ENCODE data around the gene GSG1.

DNA sequence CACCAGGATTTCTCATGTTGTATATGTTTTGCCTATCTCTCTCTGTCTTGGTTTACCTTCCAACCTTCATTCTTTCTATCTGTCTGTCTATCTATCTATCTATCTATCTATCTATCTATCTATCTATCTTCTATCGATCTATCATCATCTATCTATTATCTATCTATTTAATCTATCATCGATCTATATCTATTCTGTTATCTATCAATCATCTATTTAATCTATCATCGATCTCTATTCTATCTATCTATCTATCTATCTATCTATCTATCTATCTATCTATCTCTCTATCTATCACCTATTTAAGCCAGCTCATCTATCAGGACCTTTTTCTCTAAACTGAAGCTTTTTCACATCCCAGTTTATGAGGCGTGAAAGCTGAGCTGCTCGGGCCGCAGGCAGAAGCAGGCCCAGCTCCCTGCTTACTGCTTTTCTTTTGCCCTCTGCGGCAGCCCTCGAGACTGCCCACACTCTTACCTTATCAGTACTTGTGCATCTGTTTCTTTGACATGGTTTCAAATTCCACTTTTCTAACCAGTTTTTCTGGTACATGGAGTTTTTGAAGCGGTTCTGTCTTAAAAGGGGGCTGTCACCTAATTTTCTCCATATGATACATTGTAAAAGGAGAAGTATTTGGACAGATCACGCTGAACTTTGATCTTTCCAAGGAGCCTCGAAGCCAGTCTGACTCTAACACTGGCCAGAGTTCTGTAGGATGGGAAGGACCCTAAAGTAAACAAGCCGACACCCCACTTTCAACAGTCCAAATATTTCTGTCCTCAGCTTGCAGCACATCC is 44.4 kb upstream of the GSG1 start:
- TF ChIP-seq EZH2 (IDR thresholded peaks at IDR 0.05; ENCODE audit: insufficient read depth, poor library complexity, severe bottlenecking) (no peak), EZH2phosphoT487 (IDR thresholded peaks at IDR 0.05; ENCODE audit: insufficient read depth, low read depth) (no peak)

Measured in GM23248 (cell line).